H1 (cell line): ENCODE results near the gene FFAR2. TPM values are rescaled to one million over a fixed set of nuclear protein-coding genes. Genes with fewer than 3 reads are reported as not detected.

Experiments used
- CHD2 ChIP-seq: IDR thresholded peaks from 2 replicates; pipeline ENCODE4 v1.6.1; 2012; ENCODE audit warnings: low read length, improper control_type of control experiment
- EP300 ChIP-seq, 2 experiments: IDR thresholded peaks; 1 replicate in 1 of 2; 2 replicates in 1 of 2; pipeline ENCODE4 v1.6.1; 2011 to 2012; ENCODE audit warnings: low read depth in 2 of 2, low read length in 2 of 2, mild to moderate bottlenecking in 2 of 2, borderline replicate concordance in 1 of 2, inconsistent platforms in 1 of 2, moderate library complexity in 1 of 2
- GABPA ChIP-seq: IDR thresholded peaks from 2 replicates; pipeline ENCODE4 v1.6.1; 2011; ENCODE audit warnings: mild to moderate bottlenecking, low read length, moderate library complexity, borderline replicate concordance; ENCODE audit not compliant: insufficient read depth
- JUN ChIP-seq: IDR thresholded peaks from 2 replicates; pipeline ENCODE4 v1.6.1; 2011; ENCODE audit warnings: low read depth, mild to moderate bottlenecking, improper control_type of control experiment, low read length
- polyA plus RNA-seq, 7 experiments: library from polyadenylated mRNA; depleted of rRNA in 3 of 7; stranded (reverse) in 5 of 7; unstranded in 2 of 7; fragments of >200 nt in 5 of 7; fragments of 200-250 nt in 2 of 7; gene quantifications; 1 replicate in 5 of 7; 2 replicates in 1 of 7; 4 replicates in 1 of 7; pipeline versions ENCODE4 v1.2.1 to v1.2.3, GENCODE V29; 2011 to 2013; ENCODE audit warnings: missing spikeins in 2 of 7, mixed read lengths in 2 of 7
- total RNA-seq: library from RNA; stranded (reverse); fragmentation: NEBNext Ultra II Directional; extraction: Animal tissue kit (Norgen Biotek cat#: 25700); gene quantifications from 2 replicates; pipeline ENCODE4 v1.2.1, GENCODE V29; 2021

The FFAR2 gene
- total and polyA plus RNA-seq, 2 of the 8 experiments (the other 6 are each of a cell fraction or from before 2014, with no cell fraction given) = not detected

- no peak for TF ChIP-seq EP300 (IDR thresholded peaks at IDR 0.05; ENCODE audit: borderline replicate concordance in 1 of 2, low read depth in 2 of 2, low read length in 2 of 2)
- TF ChIP-seq GABPA = no peak
- no peak for TF ChIP-seq JUN
- no peak for TF ChIP-seq CHD2
These were observed 3.5 kb downstream of the FFAR2 start (continued) for GRCh38 chr19:35451338-35452096.
